Pancreas (tissue), 10 donors: ENCODE results near the gene GPR32. TPM values are rescaled to one million over a fixed set of nuclear protein-coding genes. Genes with fewer than 3 reads are reported as not detected.
"Not testable (repeated sequence)": the region's sequence is repeated elsewhere in the genome, so short reads cannot be mapped to it uniquely, and the experiment has no call there.

Source experiments
- ATAC-seq, 4 donors: fragments of 200-7000 bp; cut with Tn5 transposase; one replicate each; pipeline versions ENCODE4 v1.8.0 to v1.9.1; 2020; ENCODE audit warnings: mild to moderate bottlenecking in 4 of 4, moderate library complexity in 4 of 4
- DNase-seq, 6 donors: peaks; one replicate each; pipeline ENCODE4 v3.0.0-alpha.2; 2020
- FAIRE-seq: peaks from 2 replicates; lab custom pipeline; 2012; peaks lifted over from hg19 to GRCh38; lab: Jason Lieb, UNC
- H3K27ac ChIP-seq, 4 donors: fragments of 200-600 bp; sonication (generic); 1 replicate in 3 of 4; 2 replicates in 1 of 4; pipeline versions ENCODE4 v1.5.0 to v1.8.0; 2020
- H3K27me3 ChIP-seq, 4 donors: fragments of 200-600 bp; one replicate each; pipeline ENCODE4 v1.8.0; 2021
- H3K36me3 ChIP-seq, 3 donors: fragments of 200-600 bp; sonication (generic) in 1 of 3; one replicate each; pipeline versions ENCODE4 v1.5.0 to v1.8.0; 2020 to 2021
- H3K4me1 ChIP-seq, 3 donors: fragments of 200-600 bp; one replicate each; pipeline ENCODE4 v1.8.0; 2021
- H3K4me3 ChIP-seq, 4 donors: fragments of 200-600 bp; sonication (generic) in 2 of 4; one replicate each; pipeline versions ENCODE4 v1.5.0 to v1.8.0; 2020 to 2021
- H3K9me3 ChIP-seq, 4 donors: fragments of 200-600 bp; one replicate each; pipeline ENCODE4 v1.8.0; 2021
- WGBS, 2 donors: extraction: QIAGEN DNeasy Blood & Tissue Kit; methylation state at CpG; one replicate each; pipeline ENCODE4 v1.1.7; 2013; 5-methylcytosine and 5-hydroxymethylcytosine counted together
- intact Hi-C, 3 donors: fragments of 100-400 bp; cut with DNase I; formaldehyde crosslinking; loops; one replicate each; pipeline versions ENCODE4 v1.11.1 to v1.14.2; 2022
- polyA plus RNA-seq, 2 donors: library from polyadenylated mRNA; stranded (reverse); fragments of 200-250 nt; gene quantifications; one replicate each; pipeline ENCODE4 v1.2.3, GENCODE V29; 2013
- total RNA-seq, 6 donors: library from RNA; stranded (reverse); fragmentation: NEBNext Ultra II Directional in 4 of 6; extraction: Animal tissue kit (Norgen Biotek cat#: 25700) in 4 of 6; gene quantifications; one replicate each; pipeline versions ENCODE4 v1.2.1 to v1.2.4, GENCODE V29; 2021 to 2023
- TF ChIP-seq, protein P1 (sequence below), 4 donors: fragments of 200-600 bp; sonication (generic) in 3 of 4; IDR thresholded peaks; one replicate each; pipeline versions ENCODE4 v1.5.0 to v1.8.0; 2021; ENCODE audit warnings: antibody characterized with exemption in 4 of 4
- donor health status: healthy with polysubstance abuse.
- donor health status: DM: no; HTN: no; CAD: no; lungs with moderate emphysema.
- donor health status: DM: no; HTN: no; CAD: no.
- donor health status: control.
- donor health status: control.
- donor health status: Bipolar disorder and iron deficiency.
- donor health status: DM: yes; HTN: yes; CAD: no.
- donor health status: DM: no; HTN: no; CAD: no.
- donor health status: DM: no; HTN: no; CAD: no.
- donor health status: DM: yes; HTN: yes; CAD: no.

Gene GPR32
- total and polyA plus RNA-seq, 8 donors = not detected

GRCh38 chr19:50777830-50778303 lies 7.6 kb downstream of the GPR32 start:
- H3K4me3 ChIP-seq = no peak overlapping the region
- intact Hi-C loops = no loop called here
- TF ChIP-seq, protein P1, sequence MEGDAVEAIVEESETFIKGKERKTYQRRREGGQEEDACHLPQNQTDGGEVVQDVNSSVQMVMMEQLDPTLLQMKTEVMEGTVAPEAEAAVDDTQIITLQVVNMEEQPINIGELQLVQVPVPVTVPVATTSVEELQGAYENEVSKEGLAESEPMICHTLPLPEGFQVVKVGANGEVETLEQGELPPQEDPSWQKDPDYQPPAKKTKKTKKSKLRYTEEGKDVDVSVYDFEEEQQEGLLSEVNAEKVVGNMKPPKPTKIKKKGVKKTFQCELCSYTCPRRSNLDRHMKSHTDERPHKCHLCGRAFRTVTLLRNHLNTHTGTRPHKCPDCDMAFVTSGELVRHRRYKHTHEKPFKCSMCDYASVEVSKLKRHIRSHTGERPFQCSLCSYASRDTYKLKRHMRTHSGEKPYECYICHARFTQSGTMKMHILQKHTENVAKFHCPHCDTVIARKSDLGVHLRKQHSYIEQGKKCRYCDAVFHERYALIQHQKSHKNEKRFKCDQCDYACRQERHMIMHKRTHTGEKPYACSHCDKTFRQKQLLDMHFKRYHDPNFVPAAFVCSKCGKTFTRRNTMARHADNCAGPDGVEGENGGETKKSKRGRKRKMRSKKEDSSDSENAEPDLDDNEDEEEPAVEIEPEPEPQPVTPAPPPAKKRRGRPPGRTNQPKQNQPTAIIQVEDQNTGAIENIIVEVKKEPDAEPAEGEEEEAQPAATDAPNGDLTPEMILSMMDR (IDR thresholded peaks at IDR 0.05) = no peak
- no peaks in the 10 kb centered on the region for H3K4me1 ChIP-seq
- H3K27ac ChIP-seq = no peak overlapping the region
- DNase-seq (no peak), ATAC-seq (no peak), FAIRE-seq (no peak)
- peaks cover 0 to 40% (median 14%) of the 10 kb centered on the region in 4 donors for H3K27me3 ChIP-seq
- H3K9me3 ChIP-seq = no peaks in the 10 kb centered on the region
- H3K36me3 ChIP-seq = no peaks in the 10 kb centered on the region
- 0 to 2% methylated on average over 30 of the region's 30 CpGs for WGBS, 2 donors

DNA sequence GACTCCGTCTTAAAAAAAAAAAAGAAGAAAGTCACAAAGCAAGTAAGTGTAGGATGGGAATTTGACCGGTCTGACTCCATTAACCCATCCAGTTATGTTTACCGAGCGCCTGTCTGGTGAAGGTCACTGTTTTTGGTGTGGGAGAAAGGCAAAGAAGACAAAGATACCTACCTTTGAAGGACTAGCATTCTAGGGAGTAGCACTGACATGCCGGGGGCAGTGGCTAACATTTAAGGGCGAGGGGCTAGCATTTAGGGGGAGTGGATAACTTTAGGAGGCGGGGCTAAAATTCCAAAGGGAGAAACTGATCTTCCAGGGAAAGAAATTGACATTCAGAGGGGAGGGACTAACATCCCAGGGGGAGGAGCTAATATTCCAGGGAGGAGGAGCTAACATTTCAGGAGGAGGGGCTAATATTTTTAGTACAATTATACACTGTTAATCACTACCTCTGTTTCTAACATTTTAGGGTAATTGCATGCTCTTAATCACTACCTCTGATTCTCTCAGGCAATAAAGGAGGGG lies 8.7 kb downstream of the GPR32 start:
- ATAC-seq = no peak
- H3K9me3 ChIP-seq = no peaks in the 10 kb centered on the region
- H3K27ac ChIP-seq = no peak overlapping the region
- no peaks in the 10 kb centered on the region for H3K36me3 ChIP-seq
- TF ChIP-seq, protein P1 (IDR thresholded peaks at IDR 0.05) = no peak
- intact Hi-C loops = no loop called here
- H3K4me1 ChIP-seq = no peaks in the 10 kb centered on the region
- WGBS, 2 donors = 33 to 38% methylated on average over 7 of the region's 7 CpGs
- no peak for FAIRE-seq
- H3K27me3 ChIP-seq = peaks cover 0 to 46% (median 14%) of the 10 kb centered on the region in 4 donors
- no peak for DNase-seq
- no peak overlapping the region for H3K4me3 ChIP-seq

- ATAC-seq (no peak), DNase-seq (no peak), FAIRE-seq (no peak)
- Histone ChIP-seq H3K9me3 (no peaks in the 10 kb centered on the region), H3K36me3 (no peaks in the 10 kb centered on the region), H3K4me3 (no peak overlapping the region), H3K27me3 (peaks cover 0 to 46% (median 14%) of the 10 kb centered on the region in 4 donors), H3K27ac (no peak overlapping the region), H3K4me1 (no peaks in the 10 kb centered on the region)
- TF ChIP-seq, protein P1 (IDR thresholded peaks at IDR 0.05) = no peak
- intact Hi-C loops = loop anchor here in 1 of 3 donors (5.0 kb wide), 2 partner anchors 237 to 422 kb away; no protein-coding TSS in a partner anchor
- 33 to 36% methylated on average over 25 of the region's 25 CpGs for WGBS, 2 donors
Observed at GRCh38 chr19:50779504-50780457, 9.5 kb downstream of the GPR32 start.

- no peak overlapping the region for H3K27ac ChIP-seq
- no peak overlapping the region for H3K4me3 ChIP-seq
- no peaks in the 10 kb centered on the region for H3K4me1 ChIP-seq
- no peaks in the 10 kb centered on the region for H3K36me3 ChIP-seq
- ATAC-seq (no peak), DNase-seq (no peak), FAIRE-seq (no peak)
- 40 to 57% methylated on average over 16 of the region's 16 CpGs for WGBS, 2 donors
- no peaks in the 10 kb centered on the region for H3K9me3 ChIP-seq
- H3K27me3 ChIP-seq = peaks cover 0 to 44% (median 14%) of the 10 kb centered on the region in 4 donors
- intact Hi-C loops = loop anchor here in 1 of 3 donors (5.0 kb wide), 2 partner anchors 239 to 424 kb away; no protein-coding TSS in a partner anchor
- TF ChIP-seq, protein P1 (IDR thresholded peaks at IDR 0.05) = no peak
Observed at GRCh38 chr19:50780753-50781435, 10.6 kb downstream of the GPR32 start.

GRCh38 chr19:50783848-50784152 lies 13.5 kb downstream of the GPR32 start:
- not testable (repeated sequence) for FAIRE-seq, DNase-seq, H3K9me3 ChIP-seq, H3K27ac ChIP-seq, ATAC-seq, H3K4me3 ChIP-seq, H3K4me1 ChIP-seq, H3K36me3 ChIP-seq
- peaks cover 0 to 24% (median 5%) of the 10 kb centered on the region in 4 donors for H3K27me3 ChIP-seq
- 31 to 34% methylated on average over 8 of the region's 8 CpGs for whole genome bisulfite sequencing, 2 donors
- intact Hi-C loops = loop anchor here in 1 of 3 donors (5.0 kb wide), 2 partner anchors 241 to 426 kb away; no protein-coding TSS in a partner anchor
